ENCODE data around the gene PADI3.
"Not testable (repeated sequence)": the region's sequence is repeated elsewhere in the genome, so short reads cannot be mapped to it uniquely, and the experiment has no call there.

Gene PADI3

DNA sequence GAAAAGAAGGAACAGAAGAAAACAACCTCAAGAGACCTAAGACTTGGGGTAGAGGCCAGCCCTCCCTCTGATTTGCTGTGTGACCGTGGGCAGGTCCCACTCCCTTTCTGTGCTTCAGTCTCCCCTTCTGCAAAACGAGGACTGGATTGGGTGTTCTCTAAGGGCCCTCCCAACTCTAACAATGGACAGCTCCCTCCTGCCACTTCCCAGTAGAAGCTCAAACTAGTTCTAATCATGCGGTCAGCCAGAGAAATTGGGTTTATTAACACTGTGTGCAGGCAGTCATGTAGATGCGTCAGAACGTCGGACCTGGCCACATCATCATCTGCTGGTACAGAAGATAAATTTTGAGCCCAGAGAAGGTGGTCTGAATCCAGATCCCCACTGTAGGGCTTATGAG, 57.5 kb downstream of the PADI3 start:
- DNase-seq = no peak

DNA sequence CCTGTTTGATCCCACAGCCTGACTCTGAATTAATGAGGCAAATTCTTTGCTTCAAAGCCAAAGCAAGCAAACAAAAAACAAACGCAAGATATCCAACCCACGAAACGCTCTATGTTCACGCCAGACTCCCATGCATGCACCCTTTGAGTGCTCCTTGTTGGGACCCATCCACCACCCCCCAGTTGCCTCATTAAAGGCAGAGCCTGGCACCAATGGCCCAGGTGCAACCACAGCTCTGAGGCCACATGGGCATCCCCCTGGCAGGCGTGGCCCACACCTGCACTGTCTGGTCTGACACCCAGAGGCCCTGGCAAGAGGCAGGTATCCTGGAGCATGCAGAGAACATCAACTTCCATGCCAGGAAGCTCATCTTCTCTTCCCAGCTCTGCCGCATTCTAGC, 58.0 kb downstream of the PADI3 start:
- DNase-seq = no peak

DNA sequence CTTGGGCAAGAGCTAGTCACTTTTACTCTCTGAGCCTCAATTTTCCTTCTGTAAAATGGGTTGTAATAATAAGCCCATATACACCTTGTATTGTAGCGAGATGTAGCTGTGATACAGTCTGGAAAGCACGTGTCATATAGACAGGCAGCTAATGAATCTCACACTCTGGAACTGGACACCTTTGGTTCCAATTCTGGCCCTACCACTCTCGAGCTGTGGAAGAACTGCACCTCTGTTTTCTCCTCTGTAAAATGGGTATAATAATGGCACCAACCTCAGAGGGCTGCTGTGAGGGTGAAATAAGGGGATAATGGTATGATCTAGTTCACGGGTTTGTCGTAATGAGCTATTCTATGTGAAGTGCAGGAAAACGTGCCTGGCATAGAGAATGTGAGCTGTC, 58.4 kb downstream of the PADI3 start:
- DNase-seq = no peak

DNA sequence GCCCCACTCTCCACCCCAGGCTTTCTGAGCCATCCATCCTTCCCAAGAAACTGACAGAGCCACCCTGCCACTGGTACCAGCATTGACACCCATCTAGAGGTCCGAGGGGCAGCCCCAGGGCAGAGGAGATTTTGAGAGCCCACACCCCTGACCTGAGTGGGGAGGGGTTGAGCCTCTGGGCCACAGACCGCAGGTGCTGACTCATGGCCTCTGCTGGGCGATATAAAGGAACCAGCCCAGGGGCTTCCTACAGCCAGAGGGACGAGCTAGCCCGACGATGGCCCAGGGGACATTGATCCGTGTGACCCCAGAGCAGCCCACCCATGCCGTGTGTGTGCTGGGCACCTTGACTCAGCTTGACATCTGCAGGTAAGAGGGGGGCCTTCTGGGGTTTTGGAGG, 59.0 kb downstream of the PADI3 start, which contains the start of gene PADI4:
PADI4 (plus strand) TSS at position 252 of the 400 bp plus-strand sequence; CDS start at position 278, 26 bp downstream.
- no peak for DNase-seq

DNA sequence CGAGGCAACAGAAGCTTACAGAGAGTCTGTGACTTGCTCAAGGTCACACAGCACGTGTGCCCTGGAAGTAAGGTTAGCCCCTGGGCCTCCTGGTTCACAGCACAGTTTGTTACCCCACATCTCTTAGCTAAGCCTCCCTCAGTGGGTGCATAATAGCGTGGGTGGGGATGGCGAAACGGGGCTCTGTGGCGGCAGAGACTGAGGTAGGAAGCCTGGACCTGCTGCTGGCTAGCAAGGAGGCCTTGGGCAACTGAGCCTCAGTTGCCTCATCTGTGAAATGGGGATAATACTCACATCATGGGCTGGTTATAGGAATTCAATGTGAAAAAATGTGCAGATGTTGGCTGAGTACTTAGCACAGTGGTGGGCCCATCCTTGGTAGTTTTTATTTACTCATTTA, 59.7 kb downstream of the PADI3 start:
- no peak for DNase-seq

DNA sequence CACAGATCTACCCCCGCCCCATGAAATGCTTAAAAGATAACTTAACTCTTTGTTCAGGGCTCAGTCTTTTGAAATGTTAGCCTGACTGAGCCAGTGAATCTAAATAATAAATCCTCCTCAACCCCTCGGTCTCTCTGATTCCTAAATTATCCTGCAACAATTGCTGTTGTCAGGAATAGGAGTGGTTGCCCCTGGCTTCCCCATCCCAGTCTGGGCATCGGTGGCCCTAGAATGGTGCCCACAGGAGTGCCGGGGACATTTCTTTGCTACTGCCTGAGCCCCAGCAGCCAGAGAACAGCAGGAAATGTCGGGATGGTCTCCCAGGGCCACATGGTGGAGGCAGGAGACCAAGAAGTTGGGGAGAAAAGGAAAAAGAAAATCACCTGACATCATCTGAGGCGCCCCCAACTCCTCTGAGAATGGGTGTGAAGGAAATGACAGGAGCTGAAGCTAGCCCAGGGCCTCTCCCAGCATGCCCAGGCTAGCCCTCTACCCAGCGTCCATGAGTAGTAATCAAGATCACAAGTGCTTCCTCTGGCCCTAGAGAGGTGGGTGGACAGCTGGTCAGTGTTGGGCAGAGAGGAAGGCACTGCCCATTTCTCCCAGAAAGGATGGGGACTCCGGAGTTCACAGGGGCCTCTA, 60.6 kb downstream of the PADI3 start:
- no peak for DNase-seq

DNA sequence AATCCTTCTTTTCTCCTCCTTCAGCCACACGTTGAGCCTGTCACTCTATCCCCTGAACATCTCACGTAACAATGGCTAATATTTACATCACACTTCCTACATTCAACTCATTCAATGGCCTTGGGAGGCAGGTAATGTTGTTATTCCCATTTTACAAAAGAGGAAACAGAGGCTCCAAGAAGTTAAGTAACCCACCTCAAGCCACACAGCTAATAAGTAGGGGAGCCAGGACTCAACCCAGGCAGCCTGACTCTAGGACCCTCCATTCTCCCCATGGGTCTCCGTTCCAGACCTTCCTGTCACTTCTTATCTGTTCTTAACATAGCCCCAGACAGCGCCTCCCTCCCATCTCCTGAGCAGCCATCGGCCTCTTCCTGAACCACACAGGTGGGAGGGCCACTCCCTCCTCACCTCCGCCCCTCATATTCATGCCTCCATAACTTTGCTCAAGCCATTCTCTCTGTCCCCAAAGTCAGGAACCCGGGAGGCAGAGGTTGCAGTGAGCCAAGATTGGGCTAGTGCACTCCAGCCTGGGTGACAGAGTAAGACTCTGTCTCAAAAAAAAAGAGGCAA, 61.3 kb downstream of the PADI3 start:
- DNase-seq = no peak

DNA sequence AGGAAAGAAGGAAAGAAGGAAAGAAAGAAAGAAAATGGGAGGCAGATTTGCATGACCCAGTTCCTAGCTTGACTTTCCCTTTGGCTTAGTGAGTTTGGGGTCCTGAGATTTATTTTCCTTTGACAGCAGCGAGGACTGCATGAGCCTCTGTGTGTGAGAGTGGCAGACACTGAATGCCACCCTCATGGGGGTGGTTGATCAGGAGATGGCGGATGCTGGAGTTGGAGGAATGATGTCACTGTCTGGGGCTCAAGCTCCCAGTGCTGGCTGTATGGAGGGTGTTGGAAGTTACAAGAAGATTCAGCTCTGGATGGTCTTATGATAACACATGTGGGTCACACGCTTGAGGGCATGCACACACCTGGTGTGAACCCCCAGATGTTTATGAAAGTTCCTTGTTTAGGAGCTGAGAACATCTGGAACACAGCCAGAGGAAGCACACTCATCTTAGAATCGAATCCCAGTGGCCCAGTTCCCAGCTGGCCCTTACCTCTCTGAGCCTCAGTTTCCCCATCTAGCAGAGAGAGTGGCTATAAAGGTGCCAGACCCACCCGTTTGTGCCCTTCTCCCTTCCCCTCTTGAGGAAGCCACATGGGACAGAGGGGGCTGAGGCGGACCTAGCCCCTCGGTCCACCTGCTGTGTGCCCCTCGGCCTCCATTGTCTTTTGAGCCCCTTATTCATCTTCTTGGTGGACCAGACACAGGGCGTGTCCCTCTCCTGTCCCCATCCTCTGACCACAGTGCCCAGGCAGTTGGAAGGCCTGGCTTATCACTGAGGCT, 64.8 kb downstream of the PADI3 start:
- no peak for DNase-seq

DNA sequence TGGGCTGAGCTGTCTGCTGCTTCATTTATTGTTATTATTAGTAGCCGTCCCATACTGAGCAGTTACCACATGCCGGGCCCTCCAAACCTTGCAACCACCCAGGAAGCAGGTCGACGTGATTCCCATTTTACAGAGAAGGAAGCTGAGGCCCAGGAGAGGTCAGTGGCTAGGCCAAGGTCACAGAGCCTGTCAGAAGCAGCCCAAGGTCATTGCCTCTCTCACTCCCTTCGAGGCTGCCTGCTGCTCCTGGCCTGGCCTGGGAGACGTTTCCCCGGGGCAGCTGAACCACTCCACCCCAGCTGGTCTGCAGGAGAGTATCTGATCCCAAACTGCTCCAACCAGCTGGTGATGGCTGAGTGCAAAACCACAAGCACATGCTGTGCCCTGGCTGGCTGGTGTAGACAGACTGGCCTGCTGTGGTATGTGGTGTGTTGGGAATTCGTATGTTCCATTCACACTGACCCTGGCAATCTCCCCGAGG, 65.6 kb downstream of the PADI3 start:
- no peak for DNase-seq

DNA sequence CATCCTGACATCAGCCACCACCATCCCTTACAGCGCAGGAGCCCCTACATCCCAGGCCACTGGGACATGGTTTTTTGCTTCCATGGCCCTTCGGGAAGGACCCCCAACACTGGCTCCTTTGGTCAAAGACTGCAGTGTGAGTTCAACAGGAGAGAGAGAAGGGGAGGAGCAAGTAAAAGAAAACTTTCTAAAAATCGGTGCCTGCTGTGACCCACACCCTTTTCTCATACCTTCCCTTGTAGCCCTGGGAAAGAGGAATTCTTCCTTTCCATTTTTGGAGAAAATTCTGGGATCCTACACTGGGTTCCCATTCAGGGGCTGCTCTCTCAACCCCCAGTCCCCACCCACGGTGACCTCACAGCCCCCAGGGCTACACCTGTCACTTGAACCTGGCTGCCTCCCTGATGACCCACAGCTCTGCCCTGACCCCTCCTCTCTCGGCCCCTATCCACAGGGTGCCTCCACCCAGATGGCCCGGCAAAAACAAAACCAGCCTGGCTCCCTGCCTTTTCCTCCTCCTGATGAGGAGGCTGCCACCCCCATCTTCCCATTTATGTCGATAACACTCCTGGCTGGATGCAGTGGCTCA, 66.7 kb downstream of the PADI3 start:
- DNase-seq = no peak

DNA sequence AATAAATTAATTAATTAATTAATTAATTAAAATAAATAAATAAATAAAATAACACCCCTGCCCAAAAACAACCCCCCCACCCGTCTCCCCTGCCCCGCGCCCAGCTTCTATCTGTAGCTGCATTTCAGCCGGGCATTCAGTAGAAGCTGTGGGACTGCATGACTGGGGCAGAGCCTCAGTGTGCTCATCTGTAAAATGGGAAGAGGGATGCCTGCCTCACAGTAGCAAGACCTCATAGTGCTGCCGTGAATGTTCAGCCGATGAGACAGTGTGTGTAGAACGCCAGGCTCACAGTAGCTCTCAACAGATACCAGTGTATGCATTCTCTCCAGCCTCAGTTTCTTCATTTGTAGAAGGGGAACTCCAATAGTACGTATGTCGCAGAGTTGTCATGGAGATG, 67.8 kb downstream of the PADI3 start:
- no peak for DNase-seq

DNA sequence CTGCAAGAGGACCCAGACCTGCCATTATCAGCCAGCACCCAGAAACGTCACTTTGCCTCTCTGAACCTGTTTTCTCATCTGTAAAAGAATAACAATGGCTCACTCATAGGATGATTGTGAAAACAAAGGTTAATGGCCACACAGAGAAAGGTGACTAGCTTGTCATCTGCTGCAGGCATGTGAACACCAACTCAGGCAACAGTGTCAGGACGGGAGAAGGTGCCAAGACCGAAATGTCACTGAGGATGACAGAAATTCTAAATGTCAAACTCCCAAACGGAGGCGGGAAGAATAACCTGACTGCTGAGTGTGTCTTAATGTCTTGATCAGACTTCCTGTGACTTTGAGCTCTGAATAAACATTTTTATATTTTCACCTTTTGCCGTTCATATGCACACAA, 69.4 kb downstream of the PADI3 start:
- DNase-seq = no peak

DNA sequence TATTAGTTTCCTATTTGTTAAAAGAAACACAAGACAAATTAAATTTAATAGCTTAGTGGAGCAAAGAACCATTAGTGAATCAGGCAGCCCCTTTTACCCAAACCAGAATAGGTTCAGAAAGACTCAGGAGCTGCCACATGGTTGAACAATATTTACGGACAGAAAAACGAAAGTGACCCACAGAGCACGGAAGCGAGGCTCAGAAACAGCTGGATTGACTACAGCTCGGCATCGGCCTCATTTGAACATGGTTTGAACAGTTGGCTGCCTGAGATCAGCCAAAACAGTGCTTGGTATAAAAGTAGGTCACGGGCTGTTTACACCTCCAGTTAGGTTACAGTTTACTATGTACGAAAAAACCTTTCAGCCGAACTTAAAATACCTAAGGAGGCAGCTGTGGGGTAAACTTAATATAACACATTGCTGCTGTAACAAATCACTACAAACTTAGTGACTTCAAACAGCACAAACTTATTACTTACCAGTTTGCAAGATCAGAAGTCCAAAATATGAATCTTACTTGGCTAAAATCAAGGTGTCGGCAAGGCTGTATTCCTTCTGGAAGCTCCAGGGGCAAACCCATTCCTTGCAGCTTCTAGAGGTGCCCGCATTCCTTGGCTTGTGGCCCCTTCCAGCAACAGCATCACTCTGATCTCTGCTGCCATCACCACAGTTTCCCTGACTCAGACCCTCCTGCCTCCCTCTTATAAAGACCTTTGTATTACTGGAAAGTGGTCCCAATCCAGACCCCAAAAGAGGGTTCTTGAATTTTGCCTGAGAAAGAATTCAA, 70.9 kb downstream of the PADI3 start:
- no peak for DNase-seq

DNA sequence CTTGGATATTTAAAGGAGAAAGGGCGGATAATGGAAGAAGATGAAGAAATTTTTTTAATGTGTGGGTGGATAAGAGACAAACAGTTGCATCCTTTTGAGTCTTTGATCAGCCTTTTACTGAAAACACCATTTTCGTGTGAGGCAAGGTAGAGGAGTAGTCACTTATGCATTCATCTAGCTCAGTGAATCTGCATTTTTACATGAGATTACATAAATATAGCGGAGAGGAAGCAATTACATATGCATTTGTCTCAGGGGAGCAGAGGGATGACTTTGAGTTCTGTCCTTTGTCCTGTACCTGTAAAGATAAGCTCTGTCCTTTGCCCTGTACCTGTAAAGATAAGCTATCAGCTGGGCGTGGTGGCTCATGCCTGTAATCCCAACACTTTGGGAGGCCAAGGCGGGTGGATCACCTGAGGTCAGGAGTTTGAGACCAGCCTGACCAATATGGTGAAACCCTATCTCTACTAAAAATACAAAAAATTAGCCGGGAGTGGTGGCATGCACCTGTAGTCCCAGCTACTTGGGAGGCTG, 73.0 kb downstream of the PADI3 start:
- DNase-seq = not testable (repeated sequence)

DNA sequence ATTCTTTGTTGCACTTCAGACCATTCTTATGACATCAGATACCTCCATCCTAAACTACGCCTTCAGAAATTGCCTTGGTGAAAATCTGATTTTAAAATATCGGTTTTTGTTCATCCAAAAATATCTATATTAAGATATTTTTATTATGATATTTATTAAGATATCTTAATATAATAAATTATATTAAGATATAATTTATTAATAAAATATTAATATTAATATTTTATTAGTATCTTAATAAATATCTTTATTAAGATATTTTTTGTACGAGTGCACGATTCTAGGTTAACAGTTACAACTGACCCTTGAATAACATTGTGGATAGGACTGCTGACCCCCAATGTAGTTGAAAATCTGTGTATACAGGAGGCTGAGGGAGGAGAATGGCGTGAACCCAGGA, 80.0 kb downstream of the PADI3 start:
- DNase-seq = no peak

DNA sequence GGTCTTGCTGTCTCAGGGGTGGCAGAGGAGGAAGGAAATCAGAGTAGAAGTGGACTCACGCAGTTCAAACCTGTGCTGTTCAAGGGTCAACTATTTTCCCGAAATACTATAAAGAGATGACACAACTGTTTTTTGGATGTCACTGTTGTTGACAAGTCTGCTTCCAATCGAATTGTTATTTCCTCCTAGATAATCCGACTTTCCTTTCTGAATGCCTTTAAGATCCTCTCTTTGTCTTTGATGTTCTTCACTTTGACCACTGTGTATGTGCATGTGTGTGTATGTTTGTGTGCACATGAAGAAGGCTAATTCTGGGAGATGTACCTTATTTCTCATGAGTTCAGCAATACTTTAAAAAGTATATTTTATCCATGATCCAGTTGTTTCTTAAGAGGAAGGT, 80.7 kb downstream of the PADI3 start:
- no peak for DNase-seq

DNA sequence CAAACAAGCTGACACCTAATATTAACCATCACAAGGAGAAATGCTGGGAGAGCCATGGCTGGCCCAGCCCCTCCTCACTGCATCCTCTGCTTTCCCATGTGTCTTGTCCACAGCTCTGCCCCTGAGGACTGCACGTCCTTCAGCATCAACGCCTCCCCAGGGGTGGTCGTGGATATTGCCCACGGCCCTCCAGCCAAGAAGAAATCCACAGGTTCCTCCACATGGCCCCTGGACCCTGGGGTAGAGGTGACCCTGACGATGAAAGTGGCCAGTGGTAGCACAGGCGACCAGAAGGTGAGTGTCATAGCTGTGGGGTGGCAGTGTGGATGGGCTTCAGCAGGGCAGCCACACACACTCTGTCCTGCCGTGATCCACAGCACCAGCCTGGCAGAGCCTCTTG, 82.0 kb downstream of the PADI3 start:
- no peak for DNase-seq

DNA sequence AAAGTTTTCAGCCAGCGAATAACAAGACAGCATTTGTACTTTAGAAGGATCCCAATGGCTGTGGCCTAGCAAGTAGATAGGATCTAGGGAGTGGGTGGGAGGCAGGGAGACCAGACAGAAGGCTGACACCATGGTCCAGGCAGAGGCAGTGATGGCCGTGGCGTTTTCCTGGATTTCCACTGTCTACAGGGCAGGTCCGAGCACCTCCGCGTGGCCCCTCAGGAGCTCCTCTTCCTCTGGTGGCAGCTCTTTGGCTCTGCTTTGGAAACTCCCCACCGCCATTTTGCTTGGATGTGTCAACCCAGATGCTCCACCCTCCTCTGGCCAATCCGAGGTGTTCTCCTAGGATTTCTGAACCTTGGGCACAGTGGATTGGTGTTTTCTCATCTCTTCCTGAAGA, 84.2 kb downstream of the PADI3 start:
- DNase-seq = no peak

All from NCI-H1436 (cell line).